ENCODE measurements around the gene KRT15.

Gene KRT15

DNA sequence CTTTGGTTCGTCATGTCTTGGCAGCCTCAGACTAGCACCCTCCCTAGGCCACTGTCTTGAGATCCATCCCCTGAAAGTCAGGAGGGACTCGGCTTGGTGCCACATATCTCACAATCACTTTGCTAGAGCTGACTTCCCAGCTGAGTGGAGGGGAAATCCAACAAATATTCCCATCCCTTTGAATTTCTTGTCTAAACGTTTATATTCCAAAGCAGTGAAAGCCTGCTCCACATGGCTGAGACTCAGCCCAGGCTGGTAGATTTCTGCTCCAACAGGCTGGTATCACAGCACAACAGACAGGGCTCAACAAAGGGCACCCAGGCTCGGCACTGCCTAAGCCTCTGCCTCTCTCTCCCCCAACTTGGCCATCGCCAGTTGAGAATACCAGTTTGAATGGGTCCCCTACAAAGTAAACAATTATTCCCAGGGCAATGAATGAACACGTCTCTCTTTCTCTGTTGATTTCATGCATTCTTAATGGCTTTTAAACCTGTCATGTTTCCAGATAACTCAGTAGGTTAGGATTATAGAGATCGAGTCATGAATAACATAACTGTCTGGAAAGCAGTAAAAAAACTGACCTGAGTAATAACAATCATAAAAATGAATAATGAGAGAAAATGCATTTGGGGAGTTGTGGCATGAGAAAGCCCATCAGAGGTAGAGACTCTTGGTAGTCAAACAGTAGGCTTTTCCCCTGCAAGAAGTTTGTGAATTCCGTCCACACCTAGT, 14.3 kb downstream of the KRT15 start:
- H3K9me3 ChIP-seq (ENCODE audit: control insufficient read depth, low read length): no peaks in the 10 kb centered on the region
- 90% methylated on average over 8 of the region's 8 CpGs for WGBS, 2 experiments
- no peaks in the 10 kb centered on the region for H3K36me3 ChIP-seq (ENCODE audit: control insufficient read depth, insufficient read depth, low read length)
- H3K27me3 ChIP-seq (ENCODE audit: control insufficient read depth, insufficient read depth, low read length, poor library complexity, severe bottlenecking): no peaks in the 10 kb centered on the region
- no peak overlapping the region for H3K4me3 ChIP-seq (ENCODE audit: insufficient read depth, low read depth, low read length)
- no peak overlapping the region for H3K27ac ChIP-seq (ENCODE audit: insufficient read depth, low read depth, low read length, poor library complexity, severe bottlenecking)
- peaks cover 17% of the 10 kb centered on the region for H3K4me1 ChIP-seq (ENCODE audit: control insufficient read depth, insufficient read depth, low read length)

GRCh38 chr17:41503202-41503601, 15.5 kb downstream of the KRT15 start:
- no peaks in the 10 kb centered on the region for H3K27me3 ChIP-seq (ENCODE audit: control insufficient read depth, insufficient read depth, low read length, poor library complexity, severe bottlenecking)
- 96% methylated on average over 7 of the region's 9 CpGs for WGBS, 2 experiments
- no peak overlapping the region for H3K4me3 ChIP-seq (ENCODE audit: insufficient read depth, low read depth, low read length)
- H3K27ac ChIP-seq (ENCODE audit: insufficient read depth, low read depth, low read length, poor library complexity, severe bottlenecking): no peak overlapping the region
- H3K36me3 ChIP-seq (ENCODE audit: control insufficient read depth, insufficient read depth, low read length): no peaks in the 10 kb centered on the region
- H3K9me3 ChIP-seq (ENCODE audit: control insufficient read depth, low read length): no peaks in the 10 kb centered on the region
- H3K4me1 ChIP-seq (ENCODE audit: control insufficient read depth, insufficient read depth, low read length): peaks cover 17% of the 10 kb centered on the region

DNA sequence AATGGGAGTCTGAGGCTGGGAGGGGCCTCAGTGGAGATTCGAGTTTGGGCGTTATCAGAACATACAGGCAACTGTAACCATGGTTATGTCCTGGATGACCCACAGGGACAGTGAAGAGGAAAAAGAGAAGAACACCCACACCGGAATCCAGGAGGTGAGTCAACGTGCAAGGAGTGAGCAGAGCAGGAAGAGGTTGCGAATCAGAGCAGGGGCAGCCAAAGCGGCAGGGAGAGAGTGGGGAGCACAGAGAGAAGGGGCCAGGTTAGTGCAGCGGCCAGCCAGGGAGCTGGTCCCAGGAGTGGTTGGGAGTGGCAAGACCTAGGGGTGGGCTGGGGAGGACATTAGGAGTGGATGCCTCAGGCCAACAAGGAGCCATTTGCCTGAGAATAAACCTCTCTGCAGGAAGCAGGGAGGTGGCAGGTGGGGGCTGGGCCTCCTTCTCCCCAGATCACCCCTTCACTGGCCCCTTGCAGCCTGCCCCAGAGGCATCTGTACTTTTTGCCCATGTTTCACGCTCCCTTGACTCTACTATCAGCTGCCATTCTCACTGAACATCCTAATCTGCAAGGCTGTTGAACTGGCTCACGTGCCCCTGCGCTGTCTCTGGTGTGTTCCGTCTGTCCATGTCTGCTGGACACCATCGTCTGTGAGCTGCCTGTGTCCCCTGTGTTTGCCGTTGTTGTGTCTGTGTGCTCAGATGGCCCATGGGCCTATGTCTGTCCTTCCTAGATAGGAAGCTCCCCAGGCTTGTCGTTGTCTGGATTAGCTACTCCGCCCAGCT, 18.4 kb downstream of the KRT15 start:
- WGBS, 2 experiments: 73 to 75% methylated on average over 15 of the region's 15 CpGs
- H3K9me3 ChIP-seq (ENCODE audit: control insufficient read depth, low read length): no peaks in the 10 kb centered on the region
- H3K27me3 ChIP-seq (ENCODE audit: control insufficient read depth, insufficient read depth, low read length, poor library complexity, severe bottlenecking): no peaks in the 10 kb centered on the region
- H3K27ac ChIP-seq (ENCODE audit: insufficient read depth, low read depth, low read length, poor library complexity, severe bottlenecking): no peak overlapping the region
- H3K36me3 ChIP-seq (ENCODE audit: control insufficient read depth, insufficient read depth, low read length): no peaks in the 10 kb centered on the region
- H3K4me3 ChIP-seq (ENCODE audit: insufficient read depth, low read depth, low read length): no peak overlapping the region
- H3K4me1 ChIP-seq (ENCODE audit: control insufficient read depth, insufficient read depth, low read length): peaks cover 6% of the 10 kb centered on the region

- Histone ChIP-seq H3K4me1 (ENCODE audit: control insufficient read depth, insufficient read depth, low read length) (peaks cover 6% of the 10 kb centered on the region), H3K4me3 (ENCODE audit: insufficient read depth, low read depth, low read length) (no peak overlapping the region), H3K36me3 (ENCODE audit: control insufficient read depth, insufficient read depth, low read length) (no peaks in the 10 kb centered on the region), H3K27ac (ENCODE audit: insufficient read depth, low read depth, low read length, poor library complexity, severe bottlenecking) (no peak overlapping the region), H3K27me3 (ENCODE audit: control insufficient read depth, insufficient read depth, low read length, poor library complexity, severe bottlenecking) (no peaks in the 10 kb centered on the region), H3K9me3 (ENCODE audit: control insufficient read depth, low read length) (no peaks in the 10 kb centered on the region)
- WGBS, 2 experiments: 93 to 94% methylated on average over 5 of the region's 5 CpGs
Observed at GRCh38 chr17:41499714-41500113, 19.0 kb downstream of the KRT15 start.

- Histone ChIP-seq H3K9me3 (ENCODE audit: control insufficient read depth, low read length) (no peaks in the 10 kb centered on the region), H3K27me3 (ENCODE audit: control insufficient read depth, insufficient read depth, low read length, poor library complexity, severe bottlenecking) (no peaks in the 10 kb centered on the region), H3K27ac (ENCODE audit: insufficient read depth, low read depth, low read length, poor library complexity, severe bottlenecking) (no peak overlapping the region), H3K4me3 (ENCODE audit: insufficient read depth, low read depth, low read length) (no peak overlapping the region), H3K4me1 (ENCODE audit: control insufficient read depth, insufficient read depth, low read length) (peaks cover 6% of the 10 kb centered on the region), H3K36me3 (ENCODE audit: control insufficient read depth, insufficient read depth, low read length) (no peaks in the 10 kb centered on the region)
- 86 to 91% methylated on average over 6 of the region's 6 CpGs for WGBS, 2 experiments
Observed at GRCh38 chr17:41498276-41498675, 20.4 kb downstream of the KRT15 start.

GRCh38 chr17:41496803-41497484, 21.7 kb downstream of the KRT15 start:
- Histone ChIP-seq H3K4me3 (ENCODE audit: insufficient read depth, low read depth, low read length) (no peak overlapping the region), H3K27ac (ENCODE audit: insufficient read depth, low read depth, low read length, poor library complexity, severe bottlenecking) (no peak overlapping the region), H3K36me3 (ENCODE audit: control insufficient read depth, insufficient read depth, low read length) (no peaks in the 10 kb centered on the region), H3K27me3 (ENCODE audit: control insufficient read depth, insufficient read depth, low read length, poor library complexity, severe bottlenecking) (no peaks in the 10 kb centered on the region), H3K9me3 (ENCODE audit: control insufficient read depth, low read length) (no peaks in the 10 kb centered on the region), H3K4me1 (ENCODE audit: control insufficient read depth, insufficient read depth, low read length) (peaks cover 6% of the 10 kb centered on the region)
- WGBS, 2 experiments: 75 to 78% methylated on average over 12 of the region's 12 CpGs

GRCh38 chr17:41494524-41494923, 24.2 kb downstream of the KRT15 start:
- no peaks in the 10 kb centered on the region for H3K36me3 ChIP-seq (ENCODE audit: control insufficient read depth, insufficient read depth, low read length)
- H3K27ac ChIP-seq (ENCODE audit: insufficient read depth, low read depth, low read length, poor library complexity, severe bottlenecking): no peak overlapping the region
- no peaks in the 10 kb centered on the region for H3K27me3 ChIP-seq (ENCODE audit: control insufficient read depth, insufficient read depth, low read length, poor library complexity, severe bottlenecking)
- no peaks in the 10 kb centered on the region for H3K9me3 ChIP-seq (ENCODE audit: control insufficient read depth, low read length)
- H3K4me3 ChIP-seq (ENCODE audit: insufficient read depth, low read depth, low read length): no peak overlapping the region
- no peaks in the 10 kb centered on the region for H3K4me1 ChIP-seq (ENCODE audit: control insufficient read depth, insufficient read depth, low read length)
- 73 to 85% methylated on average over 2 of the region's 2 CpGs for WGBS, 2 experiments

- H3K36me3 ChIP-seq (ENCODE audit: control insufficient read depth, insufficient read depth, low read length): no peaks in the 10 kb centered on the region
- 91% methylated on average over 4 of the region's 4 CpGs for WGBS, 2 experiments
- H3K9me3 ChIP-seq (ENCODE audit: control insufficient read depth, low read length): no peaks in the 10 kb centered on the region
Observed at GRCh38 chr17:41492771-41493170, 25.9 kb downstream of the KRT15 start.

GRCh38 chr17:41492351-41492750, 26.3 kb downstream of the KRT15 start:
- Histone ChIP-seq H3K9me3 (ENCODE audit: control insufficient read depth, low read length) (no peaks in the 10 kb centered on the region), H3K27me3 (ENCODE audit: control insufficient read depth, insufficient read depth, low read length, poor library complexity, severe bottlenecking) (no peaks in the 10 kb centered on the region), H3K27ac (ENCODE audit: insufficient read depth, low read depth, low read length, poor library complexity, severe bottlenecking) (no peak overlapping the region), H3K4me1 (ENCODE audit: control insufficient read depth, insufficient read depth, low read length) (no peaks in the 10 kb centered on the region), H3K36me3 (ENCODE audit: control insufficient read depth, insufficient read depth, low read length) (no peaks in the 10 kb centered on the region), H3K4me3 (ENCODE audit: insufficient read depth, low read depth, low read length) (no peak overlapping the region)
- 92 to 93% methylated on average over 6 of the region's 6 CpGs for whole genome bisulfite sequencing, 2 experiments

More at GRCh38 chr17:41492771-41493170, 25.9 kb downstream of the KRT15 start:
- H3K27ac ChIP-seq (ENCODE audit: insufficient read depth, low read depth, low read length, poor library complexity, severe bottlenecking): no peak overlapping the region
- no peaks in the 10 kb centered on the region for H3K27me3 ChIP-seq (ENCODE audit: control insufficient read depth, insufficient read depth, low read length, poor library complexity, severe bottlenecking)
- H3K4me1 ChIP-seq (ENCODE audit: control insufficient read depth, insufficient read depth, low read length): no peaks in the 10 kb centered on the region
- no peak overlapping the region for H3K4me3 ChIP-seq (ENCODE audit: insufficient read depth, low read depth, low read length)

GRCh38 chr17:41491476-41491875, 27.2 kb downstream of the KRT15 start:
- H3K4me3 ChIP-seq (ENCODE audit: insufficient read depth, low read depth, low read length): no peak overlapping the region
- no peaks in the 10 kb centered on the region for H3K4me1 ChIP-seq (ENCODE audit: control insufficient read depth, insufficient read depth, low read length)
- no peaks in the 10 kb centered on the region for H3K27me3 ChIP-seq (ENCODE audit: control insufficient read depth, insufficient read depth, low read length, poor library complexity, severe bottlenecking)
- no peak overlapping the region for H3K27ac ChIP-seq (ENCODE audit: insufficient read depth, low read depth, low read length, poor library complexity, severe bottlenecking)
- no peaks in the 10 kb centered on the region for H3K9me3 ChIP-seq (ENCODE audit: control insufficient read depth, low read length)
- WGBS, 2 experiments: 70 to 81% methylated on average over 2 of the region's 2 CpGs
- no peaks in the 10 kb centered on the region for H3K36me3 ChIP-seq (ENCODE audit: control insufficient read depth, insufficient read depth, low read length)

All from ectodermal cell (in vitro differentiated cells).